CD14-positive monocyte (primary cell): ENCODE data around the gene ADAMTS17. TPM values are rescaled to one million over a fixed set of nuclear protein-coding genes. Genes with fewer than 3 reads are reported as not detected.

ENCODE experiments used
- DNase-seq, 3 donors: peaks; one replicate each; pipeline ENCODE4 v3.0.0-alpha.2; 2011 to 2022
- H2AFZ ChIP-seq: 2 replicates; pipeline ENCODE4 v1.6.0; 2012; ENCODE audit warnings: mild to moderate bottlenecking, low read depth, low read length, inconsistent platforms; ENCODE audit not compliant: insufficient read depth, poor library complexity, severe bottlenecking
- H3K27ac ChIP-seq, 2 donors: 1 replicate in 1 of 2; 2 replicates in 1 of 2; pipeline ENCODE4 v1.5.1; 2012 to 2013; ENCODE audit warnings: low read length in 2 of 2, control low read depth in 1 of 2, inconsistent platforms in 1 of 2, low read depth in 1 of 2, mild to moderate bottlenecking in 1 of 2
- H3K27me3 ChIP-seq, 2 donors: one replicate each; pipeline versions ENCODE4 v1.6.0 to v1.6.1; 2011 to 2013; ENCODE audit warnings: low read length in 2 of 2; ENCODE audit not compliant: control insufficient read depth in 2 of 2, insufficient read depth in 2 of 2
- H3K36me3 ChIP-seq, 2 donors: replicated peaks in 1 of 2; 1 replicate in 1 of 2; 2 replicates in 1 of 2; pipeline versions ENCODE4 v1.5.1 to v1.6.1; 2012 to 2013; ENCODE audit warnings: low read length in 2 of 2, control low read depth in 1 of 2, inconsistent platforms in 1 of 2, mild to moderate bottlenecking in 1 of 2; ENCODE audit not compliant: insufficient read depth in 2 of 2, control insufficient read depth in 1 of 2
- H3K4me1 ChIP-seq, 2 donors: 1 replicate in 1 of 2; 2 replicates in 1 of 2; pipeline versions ENCODE4 v1.5.1 to v1.6.1; 2012 to 2013; ENCODE audit warnings: low read length in 2 of 2, control low read depth in 1 of 2, inconsistent platforms in 1 of 2, mild to moderate bottlenecking in 1 of 2, moderate library complexity in 1 of 2; ENCODE audit not compliant: insufficient read depth in 2 of 2, control insufficient read depth in 1 of 2
- H3K4me2 ChIP-seq: replicated peaks from 2 replicates; pipeline ENCODE3; 2012; ENCODE audit warnings: low read length, moderate library complexity, mild to moderate bottlenecking; ENCODE audit not compliant: poor library complexity, severe bottlenecking; ENCODE audit errors: extremely low read depth
- H3K4me3 ChIP-seq, 3 experiments: fragments of 200-600 bp in 1 of 3; sonication (generic) in 1 of 3; replicated peaks in 1 of 3; 1 replicate in 2 of 3; 2 replicates in 1 of 3; pipeline ENCODE4 v1.5.1; 2011 to 2013; ENCODE audit warnings: low read length in 3 of 3, mild to moderate bottlenecking in 3 of 3, control low read depth in 2 of 3, low read depth in 2 of 3, inconsistent platforms in 1 of 3, moderate library complexity in 1 of 3
- H3K79me2 ChIP-seq: 2 replicates; pipeline ENCODE4 v1.6.0; 2012; ENCODE audit warnings: mild to moderate bottlenecking, control low read depth, inconsistent platforms, low read length, moderate library complexity; ENCODE audit not compliant: insufficient read depth
- H3K9ac ChIP-seq: 2 replicates; pipeline ENCODE4 v1.6.0; 2017; ENCODE audit warnings: low read length, mild to moderate bottlenecking; ENCODE audit not compliant: insufficient read depth, poor library complexity, severe bottlenecking
- H3K9me3 ChIP-seq, 2 donors: replicated peaks in 1 of 2; 1 replicate in 1 of 2; 2 replicates in 1 of 2; pipeline versions ENCODE4 v1.5.1 to v1.6.1; 2012 to 2013; ENCODE audit warnings: low read length in 2 of 2, control low read depth in 1 of 2; ENCODE audit not compliant: control insufficient read depth in 1 of 2, insufficient read depth in 1 of 2
- H4K20me1 ChIP-seq: 2 replicates; pipeline ENCODE4 v1.6.0; 2012; ENCODE audit warnings: mild to moderate bottlenecking, low read length, control low read depth, moderate library complexity; ENCODE audit not compliant: insufficient read depth
- H3K27ac Mint-ChIP-seq, 7 donors: one replicate each; pipeline ENCODE4 v1.8.0; 2020; ENCODE audit warnings: mild to moderate bottlenecking in 7 of 7, mixed read lengths in 7 of 7, moderate library complexity in 6 of 7, inconsistent platforms in 2 of 7
- H3K27me3 Mint-ChIP-seq, 3 donors: one replicate each; pipeline ENCODE4 v1.8.0; 2021 to 2022; ENCODE audit warnings: low read depth in 3 of 3, mild to moderate bottlenecking in 3 of 3, mixed read lengths in 3 of 3, moderate library complexity in 3 of 3, inconsistent platforms in 1 of 3
- H3K36me3 Mint-ChIP-seq, 2 donors: one replicate each; pipeline ENCODE4 v1.8.0; 2020; ENCODE audit warnings: mixed read lengths in 2 of 2, inconsistent platforms in 1 of 2, mild to moderate bottlenecking in 1 of 2
- H3K4me1 Mint-ChIP-seq: one replicate; pipeline ENCODE4 v1.8.0; 2020; ENCODE audit warnings: mild to moderate bottlenecking, mixed read lengths
- H3K4me3 Mint-ChIP-seq, 2 donors: one replicate each; pipeline ENCODE4 v1.8.0; 2020; ENCODE audit warnings: mild to moderate bottlenecking in 2 of 2, mixed read lengths in 2 of 2, moderate library complexity in 1 of 2
- H3K9me3 Mint-ChIP-seq, 7 donors: one replicate each; pipeline ENCODE4 v1.8.0; 2020 to 2022; ENCODE audit warnings: mixed read lengths in 7 of 7, mild to moderate bottlenecking in 6 of 7, moderate library complexity in 6 of 7, inconsistent platforms in 2 of 7
- CTCF ChIP-seq: fragments of 200-600 bp; IDR thresholded peaks from one replicate; pipeline ENCODE4 v1.8.0; 2022; ENCODE audit warnings: antibody characterized with exemption, mild to moderate bottlenecking
- WGBS: methylation state at CpG from one replicate; pipeline ENCODE4 v1.1.5; 2013; ENCODE audit warnings: missing lambda C conversion rate; ENCODE audit not compliant: insufficient coverage; 5-methylcytosine and 5-hydroxymethylcytosine counted together
- intact Hi-C, 2 donors: fragments of 100-400 bp; cut with micrococcal nuclease; formaldehyde crosslinking; loops; one replicate each; pipeline versions ENCODE4 v1.15.0 to v1.15.1; 2023
- polyA plus RNA-seq, 3 donors: library from polyadenylated mRNA; depleted of rRNA in 1 of 3; unstranded in 2 of 3; stranded (reverse) in 1 of 3; fragments of 300-500 nt in 2 of 3; fragments of >200 nt in 1 of 3; fragmentation: Illumina TruSeq in 2 of 3; gene quantifications; 1 replicate in 2 of 3; 2 replicates in 1 of 3; pipeline ENCODE4 v1.2.3, GENCODE V29; 2012 to 2021

The ADAMTS17 gene
- polyA plus RNA-seq, 3 donors = 0.03 to 0.25 TPM; not detected in 1

- Histone ChIP-seq H3K4me1 (no peaks in the 10 kb centered on the region), H3K4me3 (no peak overlapping the region), H3K79me2 (no peaks in the 10 kb centered on the region), H2AFZ (no peak overlapping the region), H4K20me1 (no peaks in the 10 kb centered on the region), H3K27me3 (no peaks in the 10 kb centered on the region), H3K9me3 (peaks cover 0 to 3% of the 10 kb centered on the region in 2 donors), H3K9ac (no peak overlapping the region), H3K36me3 (no peaks in the 10 kb centered on the region), H3K27ac (no peak overlapping the region), H3K4me2 (no peak overlapping the region)
- no peak overlapping the region for H3K4me3 Mint-ChIP-seq
- DNase-seq = no peak
- intact Hi-C loops = no loop called here
- H3K9me3 Mint-ChIP-seq = peaks cover 2 to 15% (median 7%) of the 10 kb centered on the region in 7 donors
- H3K27ac Mint-ChIP-seq = peak overlapping the region in 1 of 7 donors; percentile 25
- peaks cover 0 to 6% (median 2%) of the 10 kb centered on the region in 3 donors for H3K27me3 Mint-ChIP-seq
- no peak for TF ChIP-seq CTCF
- no peaks in the 10 kb centered on the region for H3K36me3 Mint-ChIP-seq
- H3K4me1 Mint-ChIP-seq = no peaks in the 10 kb centered on the region
- 47% methylated on average over 8 of the region's 8 CpGs for WGBS
Observed at GRCh38 chr15:100191161-100191560, 150.6 kb downstream of the ADAMTS17 start.

- intact Hi-C loops = no loop called here
- Mint-ChIP-seq H3K4me3 (no peak overlapping the region), H3K27ac (no peak overlapping the region), H3K9me3 (peaks cover 2 to 15% (median 7%) of the 10 kb centered on the region in 7 donors), H3K36me3 (no peaks in the 10 kb centered on the region), H3K27me3 (peaks cover 0 to 6% (median 3%) of the 10 kb centered on the region in 3 donors), H3K4me1 (no peaks in the 10 kb centered on the region)
- Histone ChIP-seq H3K36me3 (no peaks in the 10 kb centered on the region), H3K79me2 (no peaks in the 10 kb centered on the region), H3K9me3 (peaks cover 0 to 3% of the 10 kb centered on the region in 2 donors), H4K20me1 (no peaks in the 10 kb centered on the region), H3K4me3 (no peak overlapping the region), H3K9ac (no peak overlapping the region), H2AFZ (no peak overlapping the region), H3K27me3 (no peaks in the 10 kb centered on the region), H3K4me2 (no peak overlapping the region), H3K27ac (no peak overlapping the region), H3K4me1 (no peaks in the 10 kb centered on the region)
- DNase-seq = no peak
- 96% methylated on average over 7 of the region's 8 CpGs for WGBS
- TF ChIP-seq CTCF = no peak
Observed at GRCh38 chr15:100190675-100191074, 151.1 kb downstream of the ADAMTS17 start.
